Measurements from ENCODE around the gene FADS3.

The FADS3 gene

GRCh38 chr11:61874377-61874809 lies 17.0 kb downstream of the FADS3 start:
- no peak for DNase-seq

DNA sequence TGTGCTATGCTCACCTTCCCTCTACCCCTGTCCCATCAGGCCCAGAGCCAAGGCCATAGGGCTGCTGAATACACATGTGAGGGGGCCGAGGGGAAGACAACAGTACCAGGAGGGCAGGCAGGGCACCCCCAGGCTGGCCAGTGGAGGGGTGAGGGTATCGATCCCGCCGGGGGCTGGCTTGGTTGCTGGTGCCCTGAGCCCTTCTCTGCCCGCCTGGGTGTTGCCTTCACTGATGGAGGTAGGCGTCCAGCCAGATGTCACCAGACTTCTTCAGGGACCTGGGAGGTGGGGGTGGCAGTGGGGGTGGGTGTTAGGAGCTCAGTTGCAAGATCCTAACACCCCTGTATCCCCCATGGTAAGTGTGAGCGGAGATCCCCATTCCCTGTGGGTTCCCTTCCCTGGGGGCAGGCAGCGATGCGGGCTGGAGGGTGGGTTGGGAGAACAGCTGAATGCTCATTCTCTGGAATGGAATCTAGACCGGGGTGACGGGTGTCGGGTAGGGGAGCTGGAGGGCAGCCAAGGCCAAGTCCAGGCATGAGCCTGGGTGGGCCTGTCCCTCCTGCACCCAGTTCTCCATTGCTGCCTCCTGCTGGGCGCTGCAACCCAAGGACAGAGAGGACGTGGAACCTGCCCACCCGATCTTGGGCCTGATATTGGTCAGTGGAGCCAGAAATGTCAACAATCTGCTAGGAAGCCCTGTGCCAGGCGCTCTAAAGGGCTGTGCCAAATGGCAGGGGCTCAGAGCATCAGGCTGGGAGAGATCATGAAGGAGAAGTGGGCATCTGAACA lies 17.6 kb downstream of the FADS3 start:
- DNase-seq = no peak

GRCh38 chr11:61872935-61873565 lies 18.3 kb downstream of the FADS3 start:
- no peak for DNase-seq

GRCh38 chr11:61871158-61871597 lies 20.2 kb downstream of the FADS3 start:
- peak; percentile 76 for DNase-seq

- no peak for DNase-seq
These were observed 20.8 kb downstream of the FADS3 start for GRCh38 chr11:61870541-61871031.

GRCh38 chr11:61869708-61870451 lies 21.5 kb downstream of the FADS3 start:
- DNase-seq = no peak

GRCh38 chr11:61869429-61869707 lies 22.0 kb downstream of the FADS3 start:
- DNase-seq = no peak

- no peak for DNase-seq
These were observed 22.5 kb downstream of the FADS3 start for GRCh38 chr11:61868571-61869428.

- DNase-seq = no peak
These were observed 24.4 kb downstream of the FADS3 start for GRCh38 chr11:61866958-61867343.

DNA sequence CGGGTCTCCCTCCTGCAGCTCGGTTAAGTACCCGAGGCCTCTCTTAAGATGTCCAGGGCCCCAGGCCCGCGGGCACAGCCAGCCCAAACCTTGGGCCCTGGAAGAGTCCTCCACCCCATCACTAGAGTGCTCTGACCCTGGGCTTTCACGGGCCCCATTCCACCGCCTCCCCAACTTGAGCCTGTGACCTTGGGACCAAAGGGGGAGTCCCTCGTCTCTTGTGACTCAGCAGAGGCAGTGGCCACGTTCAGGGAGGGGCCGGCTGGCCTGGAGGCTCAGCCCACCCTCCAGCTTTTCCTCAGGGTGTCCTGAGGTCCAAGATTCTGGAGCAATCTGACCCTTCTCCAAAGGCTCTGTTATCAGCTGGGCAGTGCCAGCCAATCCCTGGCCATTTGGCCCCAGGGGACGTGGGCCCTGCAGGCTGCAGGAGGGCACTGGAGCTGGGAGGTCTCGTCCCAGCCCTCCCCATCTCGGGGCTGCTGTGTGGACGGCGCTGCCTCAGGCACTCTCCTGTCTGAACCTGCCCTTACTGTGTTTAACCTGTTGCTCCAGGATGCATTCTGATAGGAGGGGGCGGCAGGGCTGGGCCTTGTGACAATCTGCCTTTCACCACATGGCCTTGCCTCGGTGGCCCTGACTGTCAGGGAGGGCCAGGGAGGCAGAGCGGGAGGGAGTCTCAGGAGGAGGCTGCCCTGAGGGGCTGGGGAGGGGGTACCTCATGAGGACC lies 25.0 kb downstream of the FADS3 start:
- DNase-seq = no peak

DNA sequence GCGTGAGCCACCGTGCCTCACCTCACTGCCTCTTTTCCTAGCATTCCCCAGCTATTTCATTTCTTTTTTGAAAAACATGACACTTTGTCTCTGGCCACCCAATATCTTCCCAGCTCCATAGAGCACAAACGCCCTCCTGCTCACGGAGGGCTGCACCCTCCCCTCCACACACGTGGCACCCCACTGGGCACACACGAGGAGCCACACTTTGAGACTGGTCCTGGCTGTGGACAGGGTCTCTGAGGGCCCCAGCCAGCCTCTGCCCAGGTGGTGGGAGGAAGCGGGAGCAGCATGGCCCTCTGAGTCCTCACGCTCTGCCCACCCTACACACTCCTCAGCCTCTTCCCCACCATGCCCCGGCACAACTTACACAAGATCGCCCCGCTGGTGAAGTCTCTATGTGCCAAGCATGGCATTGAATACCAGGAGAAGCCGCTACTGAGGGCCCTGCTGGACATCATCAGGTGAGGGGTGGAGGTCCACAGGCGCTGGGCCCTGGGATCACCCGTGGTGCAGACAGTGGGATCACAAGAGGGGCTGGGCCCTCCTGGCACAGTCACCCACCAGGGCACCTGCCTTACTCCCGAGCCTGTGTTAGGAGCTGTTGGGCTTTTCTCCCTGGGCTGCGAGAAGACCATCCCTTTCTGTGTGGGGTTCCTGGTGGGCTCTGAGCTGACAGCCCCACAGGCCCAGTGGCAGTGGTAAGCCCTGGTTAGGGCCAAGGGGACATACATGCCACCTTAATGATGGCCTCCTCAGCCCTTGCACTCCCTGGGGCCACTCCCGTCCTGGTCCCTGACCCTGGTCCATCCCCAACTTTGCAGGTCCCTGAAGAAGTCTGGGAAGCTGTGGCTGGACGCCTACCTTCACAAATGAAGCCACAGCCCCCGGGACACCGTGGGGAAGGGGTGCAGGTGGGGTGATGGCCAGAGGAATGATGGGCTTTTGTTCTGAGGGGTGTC lies 26.2 kb downstream of the FADS3 start:
- DNase-seq = no peak

- no peak for DNase-seq
These were observed 27.7 kb downstream of the FADS3 start for GRCh38 chr11:61863548-61864081.

- DNase-seq = no peak
These were observed 28.4 kb downstream of the FADS3 start for GRCh38 chr11:61862714-61863547.

DNA sequence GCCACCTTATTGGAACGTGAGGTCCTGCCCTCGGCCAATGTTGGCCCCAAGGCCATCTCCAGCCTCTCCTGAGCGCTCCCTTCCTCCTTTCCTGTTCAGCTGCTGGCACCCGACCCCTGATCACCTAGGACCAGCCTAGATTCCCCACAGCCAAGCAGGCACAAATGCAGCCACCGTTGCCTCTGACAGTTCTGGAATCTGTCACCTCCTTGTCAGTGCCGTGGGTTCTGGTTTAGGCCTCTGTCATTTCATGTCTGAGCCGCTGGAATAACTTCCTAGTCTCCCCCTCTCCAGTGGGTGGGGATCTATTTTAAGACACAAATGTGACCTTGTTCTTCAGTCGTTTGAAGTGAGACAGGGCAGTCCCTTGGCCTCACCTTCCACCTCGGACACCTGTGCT lies 29.7 kb downstream of the FADS3 start:
- DNase-seq = no peak

DNA sequence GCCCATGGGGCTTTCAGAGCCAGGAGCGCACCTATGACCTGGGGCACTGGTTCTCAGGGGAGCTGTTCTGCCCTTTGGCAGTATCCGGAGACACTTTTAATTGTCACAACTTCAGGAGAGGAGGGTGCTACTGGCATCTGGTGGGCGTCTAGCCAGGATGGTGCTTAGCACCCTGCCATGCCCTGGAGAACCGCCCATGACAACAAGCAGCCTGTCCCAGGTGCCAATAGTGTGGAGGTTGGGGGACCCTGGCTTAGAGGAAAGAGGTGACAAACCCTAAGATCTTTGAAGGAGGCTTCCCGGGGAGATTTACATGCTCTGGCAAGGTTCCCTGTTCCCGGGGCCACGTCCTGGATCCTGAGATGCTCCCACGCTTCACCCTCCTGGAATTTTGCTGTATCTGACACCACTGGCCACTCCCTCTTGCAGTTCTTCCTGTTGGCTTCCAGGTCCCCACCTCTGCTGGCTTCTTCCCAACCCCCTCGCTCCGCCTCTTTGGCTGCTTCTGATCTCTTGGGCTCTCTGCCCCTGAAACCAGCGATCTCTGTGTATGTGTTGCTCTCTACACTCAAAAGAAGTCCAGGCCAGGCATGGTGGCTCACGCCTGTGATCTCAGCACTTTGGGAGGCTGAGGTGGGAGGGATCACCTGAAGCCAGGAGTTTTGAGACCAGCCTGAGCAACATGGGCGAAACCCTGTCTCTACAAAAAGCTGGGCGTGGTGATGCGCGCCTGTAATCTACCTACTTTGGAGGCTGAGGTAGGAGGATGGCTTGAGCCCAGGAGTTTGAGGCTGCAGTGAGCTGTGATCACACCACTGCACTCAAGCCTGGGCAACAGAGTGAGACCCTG lies 31.1 kb downstream of the FADS3 start:
- no peak for DNase-seq

GRCh38 chr11:61855939-61856680 lies 35.2 kb downstream of the FADS3 start:
- no peak for DNase-seq

DNA sequence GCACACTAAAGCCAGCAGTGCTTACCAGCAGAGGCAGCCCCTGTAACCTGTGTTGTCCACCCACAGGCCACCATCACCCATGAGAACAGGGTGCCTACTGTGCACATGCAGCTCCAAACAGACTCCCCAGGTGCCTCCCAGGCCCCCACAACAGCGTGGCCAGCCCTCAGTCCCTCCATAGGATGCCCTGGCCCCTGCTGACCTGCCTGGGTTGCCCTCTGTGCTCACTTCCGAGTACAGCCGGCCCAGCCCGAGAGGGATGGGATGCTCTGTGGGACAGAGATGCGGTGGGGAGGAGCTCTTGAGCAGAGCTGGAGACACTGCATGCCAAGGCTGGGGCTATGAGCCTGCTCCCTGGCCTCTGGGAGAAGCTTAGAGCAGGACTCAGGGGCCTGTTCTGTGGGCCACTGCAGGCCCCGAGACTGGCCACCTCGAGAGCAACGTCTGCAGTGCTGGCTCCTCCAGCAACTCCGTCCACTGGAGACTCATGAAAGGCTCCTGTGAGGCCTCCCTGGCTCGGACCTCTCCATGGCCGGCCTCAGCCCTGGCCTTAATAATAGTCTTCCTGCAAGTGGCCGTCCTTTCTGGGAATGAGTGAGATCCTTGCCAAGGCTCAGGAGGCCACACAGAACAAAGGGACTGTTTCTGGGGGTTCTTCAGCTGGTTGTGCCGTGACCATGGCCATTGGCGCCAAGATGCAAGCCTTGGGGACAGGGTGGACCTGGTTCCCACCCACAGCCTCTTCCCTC lies 36.2 kb downstream of the FADS3 start:
- no peak for DNase-seq

Data from stimulated activated CD4-positive, alpha-beta T cell treated with anti-CD3 and anti-CD28 coated beads, Interleukin-15, amount 100 ng/mL, for 24 hours (primary cell).